ENCODE measurements around the gene RIT1.

The RIT1 gene

GRCh38 chr1:155888481-155888880 is 22.7 kb downstream of the RIT1 start:
- DNase-seq: no peak

- no peak for DNase-seq
Observed at GRCh38 chr1:155884982-155885381, 26.2 kb downstream of the RIT1 start.

- DNase-seq: no peak
Observed at GRCh38 chr1:155884031-155884960, 26.9 kb downstream of the RIT1 start.

GRCh38 chr1:155882766-155883165 is 28.4 kb downstream of the RIT1 start:
- DNase-seq: no peak

GRCh38 chr1:155882235-155882634 is 28.9 kb downstream of the RIT1 start:
- no peak for DNase-seq

- no peak for DNase-seq
Observed at GRCh38 chr1:155880950-155881349, 30.2 kb downstream of the RIT1 start.

GRCh38 chr1:155880251-155880650 is 30.9 kb downstream of the RIT1 start:
- no peak for DNase-seq

GRCh38 chr1:155877945-155878344 is 33.2 kb downstream of the RIT1 start:
- no peak for DNase-seq

GRCh38 chr1:155873860-155874259 is 37.3 kb downstream of the RIT1 start:
- DNase-seq: no peak

- DNase-seq: no peak
Observed at GRCh38 chr1:155872527-155872926, 38.6 kb downstream of the RIT1 start.

GRCh38 chr1:155871390-155871789 is 39.8 kb downstream of the RIT1 start:
- DNase-seq: no peak

- no peak for DNase-seq
Observed at GRCh38 chr1:155867766-155868165, 43.4 kb downstream of the RIT1 start.

GRCh38 chr1:155864393-155864792 is 46.8 kb downstream of the RIT1 start:
- DNase-seq: no peak

- DNase-seq: no peak
Observed at GRCh38 chr1:155861896-155862295, 49.3 kb downstream of the RIT1 start.

GRCh38 chr1:155860970-155861510 is 50.1 kb downstream of the RIT1 start:
- no peak for DNase-seq

GRCh38 chr1:155859881-155860871 is 51.0 kb downstream of the RIT1 start:
- peak; percentile 2 to 14 (median 4) for DNase-seq

- DNase-seq: peak; percentile 62 to 80 (median 69)
Observed at GRCh38 chr1:155859234-155859829, 51.8 kb downstream of the RIT1 start, which contains the start of gene SYT11. TSS of gene SYT11 (plus strand) at chr1:155859567. CDS start at chr1:155859762, 195 bp downstream.

GRCh38 chr1:155858800-155859233 is 52.3 kb downstream of the RIT1 start:
- DNase-seq: no peak

- DNase-seq: peak; percentile 63 to 78 (median 75)
Observed at GRCh38 chr1:155856975-155857930, 53.9 kb downstream of the RIT1 start, which contains the start of gene GON4L. TSS of gene GON4L (minus strand) at chr1:155857214. CDS start at chr1:155853780, 3,434 bp downstream.

GRCh38 chr1:155856257-155856974 is 54.7 kb downstream of the RIT1 start:
- DNase-seq: no peak

Measured in activated CD4-positive, CD25-positive, alpha-beta regulatory T cell (primary cell).